Measurements from ENCODE around the gene ATIC. TPM values are rescaled to one million over a fixed set of nuclear protein-coding genes. Genes with fewer than 3 reads are reported as not detected.

The ATIC gene
- total and polyA plus RNA-seq, 2 of the 8 experiments (the other 6 are each of a cell fraction or from before 2014, with no cell fraction given) = 139 to 319 TPM

DNA sequence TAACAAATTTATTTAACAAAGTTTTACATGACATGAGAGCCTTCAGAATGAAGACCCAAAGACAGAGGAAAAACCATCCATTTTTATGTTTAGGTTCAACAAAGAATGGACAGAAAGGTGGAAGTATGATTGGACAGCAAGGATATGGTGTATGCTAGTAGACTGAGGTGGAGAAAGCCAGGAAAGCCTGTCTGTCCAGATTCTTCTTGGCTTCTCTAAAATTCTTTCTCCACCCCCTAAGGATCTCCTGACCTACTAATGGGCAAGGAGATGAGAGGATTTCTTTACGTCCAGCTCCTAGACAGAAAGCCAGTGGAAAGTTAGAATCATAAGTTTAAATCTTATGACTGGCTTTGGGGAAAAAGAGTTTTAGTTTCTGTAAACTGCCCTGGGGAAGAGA, 3.0 kb downstream of the ATIC start:
- no peak overlapping the region for H3K14ac ChIP-seq (ENCODE audit: insufficient read length)
- peaks cover 0 to 2% of the 10 kb centered on the region in 2 experiments for H4K20me1 ChIP-seq (replicated peaks in 1 of 2; ENCODE audit: control insufficient read depth in 1 of 2, insufficient read depth in 2 of 2, low read length in 2 of 2)
- no peak overlapping the region for H3K27ac ChIP-seq (ENCODE audit: low read depth, low read length)
- H3K23ac ChIP-seq (ENCODE audit: insufficient read length) = no peak overlapping the region
- H2BK12ac ChIP-seq (ENCODE audit: low read depth, low read length) = no peak overlapping the region
- H3K4me1 ChIP-seq (replicated peaks in 1 of 4; ENCODE audit: control insufficient read depth in 3 of 4, insufficient read depth in 4 of 4, low read length in 3 of 4) = peaks cover 0 to 12% (median 2%) of the 10 kb centered on the region in 4 experiments; a peak in 5 of 7 replicates
- no peak for DNase-seq (ENCODE audit: low read depth in 1 of 2, low spot score in 2 of 2)
- no peak overlapping the region for H2AFZ ChIP-seq (ENCODE audit: low read length)
- WGBS, 2 experiments (ENCODE audit: extremely low coverage in 1 of 2, insufficient coverage in 1 of 2, insufficient read length in 1 of 2, insufficient replicate concordance in 2 of 2, low coverage in 1 of 2, low lambda C conversion rate in 2 of 2, missing lambda C conversion rate in 1 of 2) = 93% methylated on average over 1 of the region's 1 CpG; no CpG with 5 or more reads in 1 of the 2 experiments
- CTCF ChIA-PET (ENCODE audit: partially characterized antibody) = no interaction called here
- H3K56ac ChIP-seq (replicated peaks; ENCODE audit: insufficient read length, low read depth, low read length) = no peak overlapping the region
- no peak overlapping the region for H3K18ac ChIP-seq (ENCODE audit: extremely low read depth, low read length)
- H3K79me2 ChIP-seq (ENCODE audit: control insufficient read depth in 1 of 2, insufficient read depth in 2 of 2, low read length in 2 of 2) = peaks cover 0 to 49% of the 10 kb centered on the region in 2 experiments; a peak in 2 of 4 replicates
- no peak overlapping the region for H2BK15ac ChIP-seq (ENCODE audit: low read length)
- H4K91ac ChIP-seq (replicated peaks; ENCODE audit: insufficient read length, low read length) = no peak overlapping the region
- no peak overlapping the region for H2BK5ac ChIP-seq (ENCODE audit: low read depth, low read length)
- H3K23me2 ChIP-seq (ENCODE audit: low read depth, low read length) = peaks cover 3% of the 10 kb centered on the region; the same call in 1 of the 2 replicates
- H4K5ac ChIP-seq (ENCODE audit: insufficient read length, low read depth, low read length) = no peak overlapping the region
- POLR2A ChIA-PET (ENCODE audit: partially characterized antibody) = no interaction called here
- no peaks in the 10 kb centered on the region for H3K27me3 ChIP-seq (replicated peaks in 1 of 4; ENCODE audit: control insufficient read depth in 3 of 4, extremely low read depth in 1 of 4, insufficient read depth in 3 of 4, low read length in 3 of 4)
- no peak overlapping the region for H3K4me3 ChIP-seq (ENCODE audit: extremely low read depth in 1 of 4, insufficient read depth in 2 of 4, low read depth in 3 of 4, low read length in 4 of 4)
- H2AK5ac ChIP-seq (ENCODE audit: low read depth, low read length) = no peak overlapping the region
- H3K36me3 ChIP-seq (ENCODE audit: control insufficient read depth in 2 of 4, insufficient read depth in 4 of 4, low read length in 3 of 4) = peaks cover 3 to 70% (median 32%) of the 10 kb centered on the region in 4 experiments; a peak in 7 of 8 replicates
- H4K8ac ChIP-seq (ENCODE audit: extremely low read depth, insufficient read depth, low read length) = no peak overlapping the region
- H3K79me1 ChIP-seq (ENCODE audit: low read depth, low read length) = no peaks in the 10 kb centered on the region
- FAIRE-seq = no peak
- H3K9ac ChIP-seq (replicated peaks in 1 of 4; ENCODE audit: extremely low read depth in 1 of 4, low read depth in 3 of 4, low read length in 3 of 4) = no peak overlapping the region
- H3K4me2 ChIP-seq (ENCODE audit: insufficient read depth in 1 of 2, low read depth in 2 of 2, low read length in 2 of 2) = no peak overlapping the region
- no peak overlapping the region for H2BK20ac ChIP-seq (ENCODE audit: low read length)
- no peak overlapping the region for H3K4ac ChIP-seq (replicated peaks; ENCODE audit: insufficient read length, low read depth, low read length)
- no peaks in the 10 kb centered on the region for H3K9me3 ChIP-seq (ENCODE audit: insufficient read depth in 2 of 2, low read depth in 1 of 2, low read length in 1 of 2)
- TF ChIP-seq BACH1 (IDR thresholded peaks at IDR 0.05; ENCODE audit: low read length) (no peak), RFX5 (IDR thresholded peaks at IDR 0.05; ENCODE audit: borderline replicate concordance, low read depth, low read length) (no peak), HDAC6 (IDR thresholded peaks at IDR 0.05; ENCODE audit: low read depth, low read length) (no peak), CREB1 (IDR thresholded peaks at IDR 0.05) (no peak), JUN (IDR thresholded peaks at IDR 0.05; ENCODE audit: low read depth, low read length) (no peak), KDM1A (IDR thresholded peaks at IDR 0.05; ENCODE audit: borderline replicate concordance, low read length) (no peak), POLR2A (IDR thresholded peaks at IDR 0.05; ENCODE audit: control extremely low read depth in 1 of 2, low read depth in 2 of 2, low read length in 2 of 2) (no peak), ASH2L (IDR thresholded peaks at IDR 0.05; ENCODE audit: low read length) (no peak)
- TF ChIP-seq, protein P1, sequence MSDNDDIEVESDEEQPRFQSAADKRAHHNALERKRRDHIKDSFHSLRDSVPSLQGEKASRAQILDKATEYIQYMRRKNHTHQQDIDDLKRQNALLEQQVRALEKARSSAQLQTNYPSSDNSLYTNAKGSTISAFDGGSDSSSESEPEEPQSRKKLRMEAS (IDR thresholded peaks at IDR 0.05) = no peak
- H2BK120ac ChIP-seq (replicated peaks; ENCODE audit: low read depth, low read length) = no peak overlapping the region
